Spleen (tissue), 11 donors: ENCODE measurements around the gene DARS2. TPM values are rescaled to one million over a fixed set of nuclear protein-coding genes. Genes with fewer than 3 reads are reported as not detected.
"Not testable (repeated sequence)": the region's sequence is repeated elsewhere in the genome, so short reads cannot be mapped to it uniquely, and the experiment has no call there.

Experiments
- DNase-seq: peaks from one replicate; pipeline ENCODE4 v3.0.0-alpha.2; 2020
- H3K27ac ChIP-seq, 8 donors: fragments of 200-600 bp; sonication (generic) in 7 of 8; 1 replicate in 4 of 8; 2 replicates in 4 of 8; pipeline versions ENCODE4 v1.5.0 to v1.8.0; 2016 to 2021; ENCODE audit warnings: inconsistent platforms in 4 of 8, mild to moderate bottlenecking in 4 of 8, moderate library complexity in 1 of 8
- H3K27me3 ChIP-seq, 7 donors: fragments of 200-600 bp; sonication (generic) in 6 of 7; replicated peaks in 1 of 7; 1 replicate in 4 of 7; 2 replicates in 3 of 7; pipeline versions ENCODE4 v1.5.0 to v1.8.0; 2016 to 2021; ENCODE audit warnings: inconsistent platforms in 3 of 7, mild to moderate bottlenecking in 1 of 7
- H3K36me3 ChIP-seq, 6 donors: fragments of 200-600 bp; sonication (generic) in 5 of 6; 1 replicate in 4 of 6; 2 replicates in 2 of 6; pipeline versions ENCODE4 v1.5.0 to v1.8.0; 2016 to 2021; ENCODE audit warnings: inconsistent platforms in 2 of 6
- H3K4me1 ChIP-seq, 6 donors: fragments of 200-600 bp; sonication (generic) in 5 of 6; 1 replicate in 3 of 6; 2 replicates in 3 of 6; pipeline versions ENCODE4 v1.5.0 to v1.8.0; 2016 to 2021; ENCODE audit warnings: inconsistent platforms in 3 of 6
- H3K4me3 ChIP-seq, 8 donors: fragments of 200-600 bp; sonication (generic) in 7 of 8; 1 replicate in 4 of 8; 2 replicates in 4 of 8; pipeline versions ENCODE4 v1.5.0 to v1.8.0; 2016 to 2021; ENCODE audit warnings: inconsistent platforms in 4 of 8, mild to moderate bottlenecking in 4 of 8, moderate library complexity in 2 of 8
- H3K9me3 ChIP-seq, 8 donors: fragments of 200-600 bp; sonication (generic) in 7 of 8; 1 replicate in 4 of 8; 2 replicates in 4 of 8; pipeline versions ENCODE4 v1.5.0 to v1.8.0; 2016 to 2021; ENCODE audit warnings: inconsistent platforms in 4 of 8
- POLR2A ChIP-seq, 3 donors: fragments of 450-650 bp; IDR thresholded peaks; one replicate each; pipeline ENCODE4 v1.5.1; 2017; ENCODE audit warnings: antibody characterized with exemption in 3 of 3, mild to moderate bottlenecking in 1 of 3
- POLR2AphosphoS5 ChIP-seq, 3 donors: sonication (generic); formaldehyde crosslinking; IDR thresholded peaks; one replicate each; pipeline ENCODE4 v1.5.1; 2017; ENCODE audit warnings: antibody characterized with exemption in 3 of 3
- WGBS, 5 donors: extraction: QIAGEN DNeasy Blood & Tissue Kit in 3 of 5; methylation state at CpG; one replicate each; pipeline versions ENCODE4 v1.1.5 to v1.1.7; 2013 to 2018; 5-methylcytosine and 5-hydroxymethylcytosine counted together
- intact Hi-C: fragments of 100-400 bp; cut with DNase I; formaldehyde crosslinking; loops from one replicate; pipeline ENCODE4 v1.15.0; 2023; ENCODE audit warnings: low total_unique reads
- polyA plus RNA-seq, 3 donors: library from polyadenylated mRNA; stranded (reverse); fragments of 200-250 nt; gene quantifications; one replicate each; pipeline ENCODE4 v1.2.1, GENCODE V29; 2013
- total RNA-seq, 7 donors: library from RNA; depleted of rRNA in 3 of 7; stranded (reverse); fragments of >200 nt in 3 of 7; fragmentation: NEBNext Ultra II Directional in 4 of 7; extraction: Animal tissue kit (Norgen Biotek cat#: 25700) in 4 of 7; gene quantifications; one replicate each; pipeline versions ENCODE4 v1.1.0 to v1.2.1, GENCODE V29; 2016 to 2021
- TF ChIP-seq, protein P1 (sequence below), 11 experiments: fragments of 200-600 bp in 7 of 11; fragments of 450-650 bp in 4 of 11; sonication (generic) in 4 of 11; IDR thresholded peaks in 8 of 11; conservative IDR thresholded peaks in 3 of 11; 1 replicate in 7 of 11; 2 replicates in 4 of 11; pipeline versions ENCODE4 v1.4.0 to v1.8.0; 2016 to 2021; ENCODE audit warnings: antibody characterized with exemption in 11 of 11, inconsistent platforms in 4 of 11, mild to moderate bottlenecking in 1 of 11
- donor health status: healthy with polysubstance abuse.
- donor health status: DM: no; HTN: no; CAD: no; lungs with moderate emphysema.
- donor health status: DM: no; HTN: no; CAD: no.
- donor health status: Bipolar disorder and iron deficiency.
- donor health status: healthy.
- donor health status: DM: no; HTN: no; CAD: no.
- donor health status: DM: yes; HTN: yes; CAD: no.

DARS2 gene
- total and polyA plus RNA-seq, 10 donors, result 4.7 to 23.3 (median 15.7) TPM

GRCh38 chr1:173876732-173877131, 52.3 kb downstream of the DARS2 start:
- Histone ChIP-seq H3K27ac (no peak overlapping the region), H3K27me3 (no peaks in the 10 kb centered on the region), H3K4me3 (no peak overlapping the region), H3K9me3 (no peaks in the 10 kb centered on the region), H3K36me3 (peaks cover 0 to 74% (median 26%) of the 10 kb centered on the region in 6 donors), H3K4me1 (peaks cover 2 to 35% (median 8%) of the 10 kb centered on the region in 6 donors)
- TF ChIP-seq POLR2A (IDR thresholded peaks at IDR 0.05), result no peak
- no peak for DNase-seq
- intact Hi-C loops, result no loop called here
- WGBS, 5 donors, result 93 to 96% (median 94%) methylated on average over 5 of the region's 5 CpGs

DNA sequence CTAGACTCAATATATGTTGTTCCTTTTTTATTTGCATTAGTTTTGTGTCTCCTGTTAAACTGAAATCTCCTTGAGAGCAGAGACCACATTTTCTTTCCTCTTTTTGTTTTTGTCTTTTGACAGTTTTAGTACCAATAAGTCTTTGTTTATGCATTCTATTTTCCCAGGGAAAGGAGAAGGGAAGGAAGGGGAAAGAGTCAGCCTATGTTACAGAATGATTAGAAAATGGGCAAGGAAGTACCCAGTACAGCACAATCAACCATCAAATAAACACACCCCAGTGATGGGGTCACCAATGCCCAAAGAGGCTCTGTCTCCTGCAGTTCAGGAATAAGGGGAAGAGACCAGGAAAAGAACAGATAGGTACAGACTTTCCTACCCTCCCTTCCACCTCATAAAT, 53.8 kb downstream of the DARS2 start:
- peak overlapping the region in 2 of 8 donors; percentile 2 to 11 for H3K27ac ChIP-seq
- no peaks in the 10 kb centered on the region for H3K9me3 ChIP-seq
- no peak overlapping the region for H3K4me3 ChIP-seq
- DNase-seq, result no peak
- H3K4me1 ChIP-seq, result peaks cover 0 to 20% (median 0%) of the 10 kb centered on the region in 6 donors
- H3K36me3 ChIP-seq, result peaks cover 0 to 76% (median 25%) of the 10 kb centered on the region in 6 donors
- no peaks in the 10 kb centered on the region for H3K27me3 ChIP-seq
- intact Hi-C loops, result no loop called here
- no peak for TF ChIP-seq POLR2AphosphoS5 (IDR thresholded peaks at IDR 0.05)
- TF ChIP-seq, protein P1, sequence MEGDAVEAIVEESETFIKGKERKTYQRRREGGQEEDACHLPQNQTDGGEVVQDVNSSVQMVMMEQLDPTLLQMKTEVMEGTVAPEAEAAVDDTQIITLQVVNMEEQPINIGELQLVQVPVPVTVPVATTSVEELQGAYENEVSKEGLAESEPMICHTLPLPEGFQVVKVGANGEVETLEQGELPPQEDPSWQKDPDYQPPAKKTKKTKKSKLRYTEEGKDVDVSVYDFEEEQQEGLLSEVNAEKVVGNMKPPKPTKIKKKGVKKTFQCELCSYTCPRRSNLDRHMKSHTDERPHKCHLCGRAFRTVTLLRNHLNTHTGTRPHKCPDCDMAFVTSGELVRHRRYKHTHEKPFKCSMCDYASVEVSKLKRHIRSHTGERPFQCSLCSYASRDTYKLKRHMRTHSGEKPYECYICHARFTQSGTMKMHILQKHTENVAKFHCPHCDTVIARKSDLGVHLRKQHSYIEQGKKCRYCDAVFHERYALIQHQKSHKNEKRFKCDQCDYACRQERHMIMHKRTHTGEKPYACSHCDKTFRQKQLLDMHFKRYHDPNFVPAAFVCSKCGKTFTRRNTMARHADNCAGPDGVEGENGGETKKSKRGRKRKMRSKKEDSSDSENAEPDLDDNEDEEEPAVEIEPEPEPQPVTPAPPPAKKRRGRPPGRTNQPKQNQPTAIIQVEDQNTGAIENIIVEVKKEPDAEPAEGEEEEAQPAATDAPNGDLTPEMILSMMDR (IDR thresholded peaks at IDR 0.05 in 8 of 11, conservative IDR thresholded peaks at IDR 0.05 in 3 of 11), result no peak
- no peak for TF ChIP-seq POLR2A (IDR thresholded peaks at IDR 0.05)

- Histone ChIP-seq H3K4me1 (peaks cover 0 to 18% (median 0%) of the 10 kb centered on the region in 6 donors), H3K36me3 (peaks cover 0 to 72% (median 24%) of the 10 kb centered on the region in 6 donors)
- DNase-seq, H3K27ac ChIP-seq, H3K4me3 ChIP-seq, H3K27me3 ChIP-seq, intact Hi-C loops, H3K9me3 ChIP-seq: not testable (repeated sequence)
- WGBS, 5 donors, result 83 to 97% (median 93%) methylated on average over 4 of the region's 4 CpGs
These were observed 56.6 kb downstream of the DARS2 start for GRCh38 chr1:173881117-173881516.

- Histone ChIP-seq H3K27ac (no peak overlapping the region), H3K9me3 (no peaks in the 10 kb centered on the region), H3K4me3 (no peak overlapping the region), H3K4me1 (peaks cover 0 to 32% (median 9%) of the 10 kb centered on the region in 6 donors), H3K27me3 (no peaks in the 10 kb centered on the region), H3K36me3 (peaks cover 0 to 69% (median 18%) of the 10 kb centered on the region in 6 donors)
- intact Hi-C loops, result no loop called here
- TF ChIP-seq POLR2A (IDR thresholded peaks at IDR 0.05), result no peak
- TF ChIP-seq POLR2AphosphoS5 (IDR thresholded peaks at IDR 0.05), result no peak
- TF ChIP-seq, protein P1 (IDR thresholded peaks at IDR 0.05 in 8 of 11, conservative IDR thresholded peaks at IDR 0.05 in 3 of 11), result no peak
- WGBS, 5 donors, result 86 to 97% (median 92%) methylated on average over 5 of the region's 5 CpGs
- DNase-seq, result no peak
These were observed 60.2 kb downstream of the DARS2 start for GRCh38 chr1:173884701-173885100.

DNA sequence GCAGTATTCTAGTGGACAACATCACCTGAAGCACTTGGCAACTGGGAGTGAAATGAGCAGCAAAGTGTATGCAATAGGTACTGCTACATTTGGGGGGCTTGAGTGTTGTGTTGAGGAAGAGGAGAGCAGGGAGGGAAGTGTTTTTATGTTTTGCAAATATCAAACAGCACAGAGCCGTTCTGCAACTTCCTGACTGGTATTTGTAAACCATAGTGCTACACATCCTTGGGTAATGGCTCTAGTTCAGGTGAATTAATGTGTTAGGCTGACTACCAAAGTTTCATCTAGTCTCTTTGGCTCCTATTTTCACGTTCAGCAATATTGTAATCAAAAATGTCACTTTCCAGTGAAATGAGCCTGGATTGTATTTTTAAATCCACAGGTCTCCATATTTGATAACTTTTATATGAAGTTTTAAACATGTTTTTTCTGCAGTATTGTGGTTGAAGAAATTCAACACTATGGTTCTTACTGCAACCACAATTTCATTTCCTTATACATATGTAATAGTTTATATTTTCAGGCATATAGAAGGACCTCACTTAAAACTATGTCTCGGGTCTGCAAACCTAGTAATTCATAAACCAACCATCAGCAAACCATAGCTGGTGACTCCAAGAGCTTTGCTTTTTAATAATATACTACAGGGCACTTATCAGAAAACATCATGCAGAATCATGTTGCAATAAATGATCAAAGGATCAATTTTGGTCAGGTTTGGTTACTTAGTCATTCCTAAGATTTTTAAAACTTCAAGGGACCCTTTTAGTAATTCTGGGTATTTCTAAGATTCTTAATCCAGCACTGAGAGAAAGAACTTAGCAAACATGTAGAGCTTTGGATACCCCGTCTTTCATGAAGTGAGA, 62.5 kb downstream of the DARS2 start:
- H3K9me3 ChIP-seq, result no peaks in the 10 kb centered on the region
- H3K4me3 ChIP-seq, result peak overlapping the region in 1 of 8 donors; percentile 3
- H3K36me3 ChIP-seq, result peaks cover 0 to 65% (median 18%) of the 10 kb centered on the region in 6 donors
- H3K4me1 ChIP-seq, result peaks cover 0 to 32% (median 9%) of the 10 kb centered on the region in 6 donors
- H3K27ac ChIP-seq, result peak overlapping the region in 6 of 8 donors; percentile 3 to 78 (median 48)
- DNase-seq, result no peak
- H3K27me3 ChIP-seq, result no peaks in the 10 kb centered on the region
- intact Hi-C loops, result no loop called here
- TF ChIP-seq POLR2A (IDR thresholded peaks at IDR 0.05) (no peak), POLR2AphosphoS5 (IDR thresholded peaks at IDR 0.05) (no peak)
- TF ChIP-seq, protein P1 (IDR thresholded peaks at IDR 0.05 in 8 of 11, conservative IDR thresholded peaks at IDR 0.05 in 3 of 11), result no peak
- 55 to 79% (median 64%) methylated on average over 4 of the region's 4 CpGs for WGBS, 5 donors
